Keratinocyte (primary cell): ENCODE data around the gene SLC26A5. TPM values are rescaled to one million over a fixed set of nuclear protein-coding genes. Genes with fewer than 3 reads are reported as not detected.
A peak's percentile ranks its signal among the peaks of the same experiment; 100 is the strongest.

Source experiments
- DNase-seq: peaks from one replicate; pipeline ENCODE4 v3.0.0-alpha.2; 2011; ENCODE audit warnings: low read depth, missing footprints, low spot score
- FAIRE-seq: peaks from 2 replicates; lab custom pipeline; 2011; peaks lifted over from hg19 to GRCh38; lab: Jason Lieb, UNC
- H2AFZ ChIP-seq: 2 replicates; pipeline ENCODE4 v1.6.0; 2012; ENCODE audit warnings: low read length, control low read depth, inconsistent platforms; ENCODE audit not compliant: control insufficient read depth
- H3K27ac ChIP-seq: 2 replicates; pipeline ENCODE4 v1.5.1; 2011; ENCODE audit warnings: low read length; ENCODE audit not compliant: control insufficient read depth, insufficient read depth
- H3K27me3 ChIP-seq: 3 replicates; pipeline ENCODE4 v1.6.0; 2011; ENCODE audit warnings: low read length; ENCODE audit not compliant: control insufficient read depth, insufficient read depth; ENCODE audit errors: extremely low read depth
- H3K36me3 ChIP-seq, 2 experiments: 2 replicates in 1 of 2; 3 replicates in 1 of 2; pipeline ENCODE4 v1.5.1; 2011; ENCODE audit warnings: low read length in 2 of 2, mild to moderate bottlenecking in 1 of 2; ENCODE audit not compliant: control insufficient read depth in 2 of 2, insufficient read depth in 2 of 2; ENCODE audit errors: extremely low read depth in 1 of 2
- H3K4me1 ChIP-seq: 3 replicates; pipeline ENCODE4 v1.5.1; 2011; ENCODE audit warnings: low read length; ENCODE audit not compliant: control insufficient read depth, insufficient read depth; ENCODE audit errors: extremely low read depth
- H3K4me2 ChIP-seq: 3 replicates; pipeline ENCODE4 v1.6.0; 2011; ENCODE audit warnings: low read depth, low read length; ENCODE audit not compliant: control insufficient read depth, insufficient read depth; ENCODE audit errors: extremely low read depth
- H3K4me3 ChIP-seq, 3 experiments: fragments of 200-600 bp in 1 of 3; sonication (generic) in 1 of 3; 2 replicates in 2 of 3; 3 replicates in 1 of 3; pipeline ENCODE4 v1.5.1; 2011 to 2016; ENCODE audit warnings: low read length in 3 of 3, mild to moderate bottlenecking in 3 of 3, control low read depth in 2 of 3, inconsistent platforms in 1 of 3, low read depth in 1 of 3, mixed read lengths in 1 of 3, mixed run types in 1 of 3, moderate library complexity in 1 of 3; ENCODE audit not compliant: control insufficient read depth in 2 of 3, insufficient read depth in 2 of 3; ENCODE audit errors: extremely low read depth in 1 of 3
- H3K79me2 ChIP-seq: 2 replicates; pipeline ENCODE4 v1.6.0; 2012; ENCODE audit warnings: low read length; ENCODE audit not compliant: control insufficient read depth, insufficient read depth
- H3K9ac ChIP-seq: 3 replicates; pipeline ENCODE4 v1.6.0; 2011; ENCODE audit warnings: low read length; ENCODE audit not compliant: control insufficient read depth, insufficient read depth; ENCODE audit errors: extremely low read depth
- H3K9me1 ChIP-seq: 3 replicates; pipeline ENCODE4 v1.6.0; 2011; ENCODE audit warnings: low read length; ENCODE audit not compliant: control insufficient read depth, insufficient read depth; ENCODE audit errors: extremely low read depth
- H3K9me3 ChIP-seq: 2 replicates; pipeline ENCODE4 v1.5.1; 2012; ENCODE audit warnings: low read depth, low read length; ENCODE audit not compliant: control insufficient read depth
- H4K20me1 ChIP-seq: 3 replicates; pipeline ENCODE4 v1.6.0; 2011; ENCODE audit warnings: low read length; ENCODE audit not compliant: control insufficient read depth, insufficient read depth; ENCODE audit errors: extremely low read depth
- CTCF ChIP-seq, 3 experiments: IDR thresholded peaks in 1 of 3; conservative IDR thresholded peaks in 1 of 3; optimal IDR thresholded peaks in 1 of 3; 2 replicates in 2 of 3; 3 replicates in 1 of 3; pipeline versions ENCODE3 to v1.5.1; 2011; ENCODE audit warnings: low read length in 3 of 3, mild to moderate bottlenecking in 3 of 3, moderate library complexity in 2 of 3, control low read depth in 1 of 3, inconsistent platforms in 1 of 3; ENCODE audit not compliant: insufficient read depth in 2 of 3; ENCODE audit errors: extremely low read depth in 1 of 3
- EZH2 ChIP-seq: IDR thresholded peaks from one replicate; pipeline ENCODE4 v1.6.1; 2012; ENCODE audit warnings: inconsistent platforms, mild to moderate bottlenecking, low read length, moderate library complexity
- dilution Hi-C: fragments of 300-500 bp; cut with MboI; formaldehyde crosslinking; loops from one replicate; pipeline ENCODE4 v1.7.0; 2020; ENCODE audit warnings: low sequenced_read_pairs; ENCODE audit not compliant: extremely low pct_ligation_motif_present
- polyA plus RNA-seq, 5 experiments: library from polyadenylated mRNA; depleted of rRNA in 3 of 5; stranded (reverse) in 3 of 5; stranded (forward) in 1 of 5; unstranded in 1 of 5; fragments of >200 nt; gene quantifications; 1 replicate in 1 of 5; 2 replicates in 3 of 5; 3 replicates in 1 of 5; pipeline versions ENCODE4 v1.2.1 to v1.2.3, GENCODE V29; 2011 to 2012; ENCODE audit warnings: missing spikeins in 2 of 5, low read depth in 1 of 5, low replicate concordance in 1 of 5

SLC26A5 gene
- polyA plus RNA-seq, 1 donor (not counting 4 experiments of a cell fraction or from before 2014, with no cell fraction given), result not detected

GRCh38 chr7:103344453-103345149 is 101.4 kb downstream of the SLC26A5 start, which contains the start of gene DNAJC2:
TSS of gene DNAJC2 (minus strand) at chr7:103344767. CDS start at chr7:103344622, 145 bp downstream.
- peak; percentile 69 for DNase-seq
- Histone ChIP-seq H3K4me1 (peaks cover 15% of the 10 kb centered on the region), H3K27ac (peak within 1 kb of the TSS; percentile 94), H3K9me3 (no peaks in the 10 kb centered on the region), H2AFZ (peak within 1 kb of the TSS; percentile 94), H3K36me3 (peaks cover 7 to 12% of the 10 kb centered on the region in 2 experiments), H3K4me2 (peak within 1 kb of the TSS; percentile 93), H3K9me1 (no peaks in the 10 kb centered on the region), H4K20me1 (peaks cover 2% of the 10 kb centered on the region), H3K79me2 (peaks cover 68% of the 10 kb centered on the region), H3K9ac (peak within 1 kb of the TSS; percentile 97), H3K4me3 (peak within 1 kb of the TSS; percentile 75 to 92 (median 81)), H3K27me3 (no peaks in the 10 kb centered on the region)
- peak; percentile 44 for FAIRE-seq
- dilution Hi-C loops, result no loop called here
- TF ChIP-seq CTCF (optimal IDR thresholded peaks at IDR 0.05 in 1 of 3, IDR thresholded peaks at IDR 0.05 in 1 of 3, conservative IDR thresholded peaks at IDR 0.05 in 1 of 3; ENCODE audit: extremely low read depth in 1 of 3, insufficient read depth in 2 of 3, low read length in 3 of 3), result no peak
- TF ChIP-seq EZH2, result no peak

GRCh38 chr7:103343758-103344452 is 102.1 kb downstream of the SLC26A5 start:
- H3K27ac ChIP-seq, result peak overlapping the region; percentile 94

More at GRCh38 chr7:103343758-103344452, 102.1 kb downstream of the SLC26A5 start:
- dilution Hi-C loops, result no loop called here
- TF ChIP-seq CTCF (optimal IDR thresholded peaks at IDR 0.05 in 1 of 3, IDR thresholded peaks at IDR 0.05 in 1 of 3, conservative IDR thresholded peaks at IDR 0.05 in 1 of 3; ENCODE audit: extremely low read depth in 1 of 3, insufficient read depth in 2 of 3, low read length in 3 of 3) (no peak), EZH2 (no peak)
- Histone ChIP-seq H3K4me3 (peak overlapping the region; percentile 75 to 92 (median 81)), H4K20me1 (peaks cover 2% of the 10 kb centered on the region), H2AFZ (peak overlapping the region; percentile 94), H3K4me2 (peak overlapping the region; percentile 93), H3K9ac (peak overlapping the region; percentile 97), H3K36me3 (peaks cover 10 to 15% of the 10 kb centered on the region in 2 experiments), H3K9me3 (no peaks in the 10 kb centered on the region), H3K27me3 (no peaks in the 10 kb centered on the region), H3K4me1 (peaks cover 8% of the 10 kb centered on the region), H3K79me2 (peaks cover 66% of the 10 kb centered on the region), H3K9me1 (no peaks in the 10 kb centered on the region)
- no peak for FAIRE-seq
- no peak for DNase-seq
